HCT116 (cell line): ENCODE results near the gene SMARCB1. TPM values are rescaled to one million over a fixed set of nuclear protein-coding genes. Genes with fewer than 3 reads are reported as not detected.

Experiments
- ATAC-seq: fragments of 200-7000 bp; cut with Tn5 transposase; 2 replicates; pipeline ENCODE4 v1.9.1; 2020; ENCODE audit warnings: mild to moderate bottlenecking, moderate library complexity
- BruUV-seq: library from RNA; stranded (reverse); fragments of 400-500 nt; replicated peaks from 2 replicates; lab custom pipeline; 2021; lab: Mats Ljungman, UMichigan
- CTCF ChIA-PET: fragments of 300-600 bp; sonication (Branson Sonifier 250); formaldehyde crosslinking; loops from one replicate; lab custom pipeline; 2021; ENCODE audit warnings: antibody characterized with exemption; lab: Charles Lee
- POLR2A ChIA-PET: fragments of 300-600, 350-600 bp; sonication (Branson Sonifier 250); formaldehyde crosslinking; loops from one replicate; lab custom pipeline; 2021; ENCODE audit warnings: antibody characterized with exemption; lab: Charles Lee
- RAD21 ChIA-PET, 2 experiments: fragments of 300-600 bp; sonication (Branson Sonifier 250); formaldehyde crosslinking; loops; one replicate each; lab custom pipeline; 2023; ENCODE audit warnings: low total read pairs in 2 of 2; ENCODE audit not compliant: uncharacterized antibody in 2 of 2, unreplicated experiment in 2 of 2, low non-redundant PET in 1 of 2; lab: Charles Lee
- DNase-seq: peaks from one replicate; pipeline ENCODE4 v3.0.0-alpha.2; 2010; ENCODE audit warnings: low read depth, low spot score
- H2AFZ ChIP-seq: fragments of 200-600 bp; shearing (Covaris generic), sonication (generic); 2 replicates; pipeline ENCODE4 v1.6.1; 2017; ENCODE audit warnings: low read depth, mixed run types, mixed read lengths, antibody characterized with exemption, low read length; ENCODE audit not compliant: poor library complexity, severe bottlenecking
- H3K27ac ChIP-seq: 2 replicates; pipeline ENCODE4 v1.5.1; 2012; ENCODE audit warnings: low read depth, low read length
- H3K27me3 ChIP-seq: fragments of 200-600 bp; sonication (generic); 2 replicates; pipeline ENCODE4 v1.6.1; 2016; ENCODE audit warnings: mixed run types, low read length, mixed read lengths; ENCODE audit not compliant: insufficient read depth
- H3K36me3 ChIP-seq, 2 experiments: fragments of 200-500 bp in 1 of 2; fragments of 200-600 bp in 1 of 2; sonication (Bioruptor generic) in 1 of 2; sonication (generic) in 1 of 2; 2 replicates each; pipeline versions ENCODE4 v1.5.1 to v1.6.1; 2014 to 2016; ENCODE audit warnings: low read length in 2 of 2, inconsistent platforms in 1 of 2, mixed read lengths in 1 of 2, mixed run types in 1 of 2; ENCODE audit not compliant: insufficient read depth in 2 of 2, control insufficient read depth in 1 of 2
- H3K4me1 ChIP-seq, 2 experiments: fragments of 200-600 bp in 1 of 2; sonication (generic) in 1 of 2; 2 replicates each; pipeline versions ENCODE4 v1.5.1 to v1.6.1; 2012 to 2017; ENCODE audit warnings: low read length in 2 of 2, inconsistent platforms in 1 of 2, mild to moderate bottlenecking in 1 of 2, mixed read lengths in 1 of 2, mixed run types in 1 of 2, moderate library complexity in 1 of 2; ENCODE audit not compliant: insufficient read depth in 2 of 2, control insufficient read depth in 1 of 2
- H3K4me2 ChIP-seq: fragments of 200-600 bp; sonication (generic); 2 replicates; pipeline ENCODE4 v1.6.1; 2017; ENCODE audit warnings: mixed run types, low read length, mixed read lengths
- H3K4me3 ChIP-seq, 2 experiments: fragments of 200-600 bp in 1 of 2; sonication (generic) in 1 of 2; replicated peaks in 1 of 2; 2 replicates each; pipeline ENCODE4 v1.5.1; 2011 to 2016; ENCODE audit warnings: low read length in 2 of 2, control low read depth in 1 of 2, low read depth in 1 of 2, mild to moderate bottlenecking in 1 of 2, mixed read lengths in 1 of 2, mixed run types in 1 of 2
- H3K79me2 ChIP-seq: fragments of 200-600 bp; sonication (generic); 2 replicates; pipeline ENCODE4 v1.6.1; 2017; ENCODE audit warnings: mild to moderate bottlenecking, mixed run types, low read length, moderate library complexity, mixed read lengths; ENCODE audit not compliant: insufficient read depth
- H3K9ac ChIP-seq: fragments of 200-600 bp; sonication (generic); 2 replicates; pipeline ENCODE4 v1.6.1; 2016; ENCODE audit warnings: low read length, mixed read lengths
- H3K9me2 ChIP-seq: fragments of 200-600 bp; sonication (generic), shearing (Covaris generic); 2 replicates; pipeline ENCODE4 v1.6.1; 2017; ENCODE audit warnings: mixed run types, mild to moderate bottlenecking, moderate library complexity; ENCODE audit not compliant: insufficient read depth
- H3K9me3 ChIP-seq, 2 experiments: fragments of 200-500 bp in 1 of 2; fragments of 200-600 bp in 1 of 2; sonication (Bioruptor generic) in 1 of 2; sonication (generic) in 1 of 2; 2 replicates each; pipeline ENCODE4 v1.6.1; 2014 to 2017; ENCODE audit warnings: low read length in 2 of 2, mixed read lengths in 2 of 2, inconsistent platforms in 1 of 2, low read depth in 1 of 2, mild to moderate bottlenecking in 1 of 2, mixed run types in 1 of 2, moderate library complexity in 1 of 2; ENCODE audit not compliant: control insufficient read depth in 1 of 2, insufficient read depth in 1 of 2
- H4K20me1 ChIP-seq: fragments of 200-600 bp; sonication (generic), shearing (Covaris generic); 2 replicates; pipeline ENCODE4 v1.6.1; 2017; ENCODE audit warnings: mixed run types, mild to moderate bottlenecking, moderate library complexity; ENCODE audit not compliant: insufficient read depth
- ATF3 ChIP-seq: IDR thresholded peaks from 2 replicates; pipeline ENCODE4 v1.6.1; 2012
- CBX3 ChIP-seq: IDR thresholded peaks from 2 replicates; pipeline ENCODE4 v1.6.1; 2012; ENCODE audit warnings: low read depth
- CEBPB ChIP-seq: IDR thresholded peaks from 2 replicates; pipeline ENCODE4 v1.6.1; 2012; ENCODE audit warnings: low read depth
- CTCF ChIP-seq, 3 experiments: fragments of 200-600 bp in 1 of 3; sonication (generic) in 1 of 3; IDR thresholded peaks in 2 of 3; conservative IDR thresholded peaks in 1 of 3; 2 replicates each; pipeline ENCODE4 v1.5.1; 2012 to 2017; ENCODE audit warnings: low read depth in 2 of 3, low read length in 2 of 3, antibody characterized with exemption in 1 of 3, borderline replicate concordance in 1 of 3, control low read depth in 1 of 3, mild to moderate bottlenecking in 1 of 3, mixed read lengths in 1 of 3, mixed run types in 1 of 3, moderate library complexity in 1 of 3; ENCODE audit not compliant: insufficient read depth in 1 of 3
- EGR1 ChIP-seq: IDR thresholded peaks from 2 replicates; pipeline ENCODE4 v1.6.1; 2012; ENCODE audit warnings: low read depth
- ELF1 ChIP-seq: IDR thresholded peaks from 2 replicates; pipeline ENCODE4 v1.6.1; 2012; ENCODE audit warnings: low read depth, borderline replicate concordance
- EZH2phosphoT487 ChIP-seq: fragments of 200-600 bp; IDR thresholded peaks from 2 replicates; pipeline ENCODE4 v1.6.1; 2018; ENCODE audit warnings: antibody characterized with exemption, borderline replicate concordance
- FOSL1 ChIP-seq: IDR thresholded peaks from 2 replicates; pipeline ENCODE4 v1.6.1; 2012; ENCODE audit warnings: low read depth
- MAX ChIP-seq: IDR thresholded peaks from 2 replicates; pipeline ENCODE4 v1.6.1; 2012
- POLR2A ChIP-seq: IDR thresholded peaks from 2 replicates; pipeline ENCODE4 v1.7.0; 2011; ENCODE audit warnings: borderline replicate concordance; ENCODE audit not compliant: insufficient read depth, insufficient read length; ENCODE audit errors: extremely low read depth
- POLR2AphosphoS5 ChIP-seq: IDR thresholded peaks from 2 replicates; pipeline ENCODE4 v1.6.1; 2011; ENCODE audit warnings: mild to moderate bottlenecking, low read depth, low read length, moderate library complexity
- REST ChIP-seq: IDR thresholded peaks from 2 replicates; pipeline ENCODE4 v1.6.1; 2012; ENCODE audit warnings: low read depth
- SIN3A ChIP-seq: IDR thresholded peaks from 2 replicates; pipeline ENCODE4 v1.6.1; 2012; ENCODE audit warnings: low read depth
- TCF7L2 ChIP-seq: IDR thresholded peaks from 2 replicates; pipeline ENCODE4 v1.7.0; 2011; ENCODE audit warnings: borderline replicate concordance, inconsistent platforms; ENCODE audit not compliant: insufficient read depth, insufficient read length; ENCODE audit errors: extremely low read depth
- YY1 ChIP-seq: IDR thresholded peaks from 2 replicates; pipeline ENCODE4 v1.6.1; 2011; ENCODE audit warnings: low read length, low read depth, moderate library complexity, mild to moderate bottlenecking; ENCODE audit not compliant: insufficient replicate concordance; ENCODE audit errors: extremely low read depth
- ZFX ChIP-seq: fragments of 450-650 bp; IDR thresholded peaks from 2 replicates; pipeline ENCODE4 v1.6.1; 2017
- intact Hi-C: fragments of 100-400 bp; cut with micrococcal nuclease; formaldehyde crosslinking; loops from 2 replicates; pipeline ENCODE4 v1.10.0; 2022
- total RNA-seq: library from RNA; stranded (reverse); gene quantifications from one replicate; pipeline ENCODE4 v1.2.1, GENCODE V29; 2021; ENCODE audit not compliant: unreplicated experiment

SMARCB1 gene
- total RNA-seq, 1 experiment from 2014 or later = 101 TPM

- no peak overlapping the region for H2AFZ ChIP-seq
- no peak for TF ChIP-seq REST
- TF ChIP-seq CTCF (IDR thresholded peaks at IDR 0.05 in 2 of 3, conservative IDR thresholded peaks at IDR 0.05 in 1 of 3; ENCODE audit: borderline replicate concordance in 1 of 3, insufficient read depth in 1 of 3, low read depth in 2 of 3, low read length in 2 of 3) = no peak
- no peak for TF ChIP-seq CEBPB
- no peak for TF ChIP-seq POLR2A
- no peak for TF ChIP-seq MAX
- no peak for TF ChIP-seq TCF7L2
- TF ChIP-seq ELF1 = no peak
- TF ChIP-seq CBX3 = no peak
- no peak for TF ChIP-seq ZFX
- TF ChIP-seq FOSL1 = no peak
- no peak for TF ChIP-seq EZH2phosphoT487
- TF ChIP-seq ATF3 = no peak
- TF ChIP-seq SIN3A = no peak
- TF ChIP-seq EGR1 = no peak
- no peak for TF ChIP-seq POLR2AphosphoS5
- TF ChIP-seq YY1 = no peak
- CTCF ChIA-PET = no interaction called here
- H3K9me3 ChIP-seq = no peaks in the 10 kb centered on the region
- RAD21 ChIA-PET = no interaction called here
- intact Hi-C loops = no loop called here
- DNase-seq (no peak), ATAC-seq (no peak)
- H3K79me2 ChIP-seq = no peaks in the 10 kb centered on the region; the same call in 1 of the 2 replicates
- H3K4me1 ChIP-seq = no peaks in the 10 kb centered on the region
- no peaks in the 10 kb centered on the region for H3K27me3 ChIP-seq
- no peak overlapping the region for H3K27ac ChIP-seq
- H3K9me2 ChIP-seq = no peaks in the 10 kb centered on the region
- peaks cover 5 to 7% of the 10 kb centered on the region in 2 experiments; a peak in 3 of 4 replicates for H3K36me3 ChIP-seq
- no peak overlapping the region for H3K4me3 ChIP-seq
- H3K4me2 ChIP-seq = no peak overlapping the region
- no peaks in the 10 kb centered on the region for H4K20me1 ChIP-seq
- BruUV-seq = no TSS peak
- no peak overlapping the region for H3K9ac ChIP-seq
- POLR2A ChIA-PET = no interaction called here
Measured at GRCh38 chr22:23833017-23833751, 46.4 kb downstream of the SMARCB1 start.
